Right lobe of liver (tissue), 6 donors: ENCODE measurements around the gene ASAP2. TPM values are rescaled to one million over a fixed set of nuclear protein-coding genes. Genes with fewer than 3 reads are reported as not detected.
A peak's percentile ranks its signal among the peaks of the same experiment; 100 is the strongest.

Experiments used
- ATAC-seq, 4 donors: fragments of 200-7000 bp; cut with Tn5 transposase; one replicate each; pipeline ENCODE4 v1.9.1; 2020; ENCODE audit warnings: mild to moderate bottlenecking in 4 of 4, moderate library complexity in 4 of 4
- DNase-seq, 3 donors: peaks; one replicate each; pipeline ENCODE4 v3.0.0-alpha.2; 2020
- H3K27ac ChIP-seq, 3 donors: fragments of 200-600 bp; one replicate each; pipeline ENCODE4 v1.8.0; 2022
- H3K27me3 ChIP-seq, 2 donors: fragments of 200-600 bp; one replicate each; pipeline ENCODE4 v1.8.0; 2022
- H3K36me3 ChIP-seq, 4 donors: fragments of 200-600 bp; sonication (generic) in 1 of 4; one replicate each; pipeline versions ENCODE4 v1.5.1 to v1.8.0; 2017 to 2022; ENCODE audit warnings: control low read depth in 1 of 4
- H3K4me1 ChIP-seq, 4 donors: fragments of 200-600 bp; sonication (generic) in 1 of 4; one replicate each; pipeline versions ENCODE4 v1.5.1 to v1.8.0; 2017 to 2022; ENCODE audit warnings: control low read depth in 1 of 4
- H3K4me3 ChIP-seq, 3 donors: fragments of 200-600 bp; one replicate each; pipeline ENCODE4 v1.8.0; 2022
- H3K9me3 ChIP-seq, 4 donors: fragments of 200-600 bp; sonication (generic) in 1 of 4; one replicate each; pipeline versions ENCODE4 v1.5.1 to v1.8.0; 2017 to 2022; ENCODE audit warnings: control low read depth in 1 of 4
- POLR2A ChIP-seq: fragments of 450-650 bp; IDR thresholded peaks from one replicate; pipeline ENCODE4 v1.6.1; 2017; ENCODE audit warnings: antibody characterized with exemption, mild to moderate bottlenecking
- WGBS: methylation state at CpG from one replicate; pipeline ENCODE4 v1.1.6; 2018; ENCODE audit warnings: low coverage, low lambda C conversion rate; ENCODE audit not compliant: insufficient coverage; ENCODE audit errors: missing lambda C conversion rate; 5-methylcytosine and 5-hydroxymethylcytosine counted together
- intact Hi-C, 2 donors: fragments of 100-400 bp; cut with DNase I; formaldehyde crosslinking; loops; one replicate each; pipeline versions ENCODE4 v1.11.2 to v1.14.1; 2022
- total RNA-seq, 6 experiments: library from RNA; depleted of rRNA in 2 of 6; stranded (reverse); fragments of >200 nt in 2 of 6; fragmentation: NEBNext Ultra II Directional in 3 of 6; extraction: Animal tissue kit (Norgen Biotek cat#: 25700) in 3 of 6; gene quantifications; one replicate each; pipeline versions ENCODE4 v1.1.0 to v1.2.4, GENCODE V29; 2016 to 2023
- TF ChIP-seq, protein P1 (sequence below), 4 donors: fragments of 200-600 bp in 3 of 4; fragments of 450-650 bp in 1 of 4; IDR thresholded peaks; one replicate each; pipeline versions ENCODE4 v1.5.1 to v1.8.0; 2016 to 2022; ENCODE audit warnings: antibody characterized with exemption in 4 of 4, mild to moderate bottlenecking in 2 of 4
- donor health status: DM: no; HTN: yes; CAD: no.
- donor health status: DM: no; HTN: no; CAD: no.
- donor health status: DM: no; HTN: no; CAD: no.
- donor health status: DM: no; HTN: yes; CAD: no.
- donor health status: DM: no; HTN: yes; CAD: no.

ASAP2 gene
- total RNA-seq, 6 experiments from 2014 or later, result 2.4 to 5.2 (median 3.9) TPM

DNA sequence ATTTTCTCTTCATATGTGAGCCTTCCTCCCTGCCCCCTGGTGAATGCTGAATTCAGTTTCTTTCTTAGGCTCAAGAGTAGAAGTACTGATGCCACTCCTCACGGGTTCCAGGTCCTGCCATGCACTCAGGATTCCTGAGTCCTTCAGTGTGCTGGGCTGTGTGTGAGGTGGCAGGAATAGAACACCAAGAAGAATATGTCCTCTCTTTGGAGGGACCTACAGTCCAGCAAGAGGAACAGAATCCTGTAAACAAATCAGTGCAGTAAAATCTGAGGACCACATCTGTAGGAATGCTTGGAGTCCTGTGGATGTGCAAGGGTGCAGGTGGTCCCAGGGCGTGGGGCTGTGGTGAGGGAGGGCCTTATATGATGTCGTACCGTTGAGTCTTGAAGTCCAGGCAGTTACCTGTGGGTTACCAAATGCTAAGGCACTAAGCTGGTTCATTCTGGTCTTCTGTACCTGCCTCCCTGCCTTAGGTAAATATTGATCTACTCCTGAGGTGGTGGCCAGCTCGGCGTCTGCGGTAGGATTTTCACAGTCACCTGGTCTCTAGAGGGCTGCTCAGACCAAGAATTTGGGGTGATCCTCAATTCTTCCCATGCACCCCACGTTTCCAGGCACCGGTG is 5.5 kb downstream of the ASAP2 start:
- no peaks in the 10 kb centered on the region for H3K9me3 ChIP-seq
- no peaks in the 10 kb centered on the region for H3K4me1 ChIP-seq
- H3K4me3 ChIP-seq, result no peak overlapping the region
- ATAC-seq, result peak in 1 of 4 donors; percentile 41
- WGBS, result 57% methylated on average over 2 of the region's 9 CpGs
- intact Hi-C loops, result no loop called here
- DNase-seq, result no peak
- no peak for TF ChIP-seq POLR2A
- TF ChIP-seq, protein P1, sequence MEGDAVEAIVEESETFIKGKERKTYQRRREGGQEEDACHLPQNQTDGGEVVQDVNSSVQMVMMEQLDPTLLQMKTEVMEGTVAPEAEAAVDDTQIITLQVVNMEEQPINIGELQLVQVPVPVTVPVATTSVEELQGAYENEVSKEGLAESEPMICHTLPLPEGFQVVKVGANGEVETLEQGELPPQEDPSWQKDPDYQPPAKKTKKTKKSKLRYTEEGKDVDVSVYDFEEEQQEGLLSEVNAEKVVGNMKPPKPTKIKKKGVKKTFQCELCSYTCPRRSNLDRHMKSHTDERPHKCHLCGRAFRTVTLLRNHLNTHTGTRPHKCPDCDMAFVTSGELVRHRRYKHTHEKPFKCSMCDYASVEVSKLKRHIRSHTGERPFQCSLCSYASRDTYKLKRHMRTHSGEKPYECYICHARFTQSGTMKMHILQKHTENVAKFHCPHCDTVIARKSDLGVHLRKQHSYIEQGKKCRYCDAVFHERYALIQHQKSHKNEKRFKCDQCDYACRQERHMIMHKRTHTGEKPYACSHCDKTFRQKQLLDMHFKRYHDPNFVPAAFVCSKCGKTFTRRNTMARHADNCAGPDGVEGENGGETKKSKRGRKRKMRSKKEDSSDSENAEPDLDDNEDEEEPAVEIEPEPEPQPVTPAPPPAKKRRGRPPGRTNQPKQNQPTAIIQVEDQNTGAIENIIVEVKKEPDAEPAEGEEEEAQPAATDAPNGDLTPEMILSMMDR (IDR thresholded peaks at IDR 0.05), result no peak
- H3K36me3 ChIP-seq, result no peaks in the 10 kb centered on the region
- H3K27ac ChIP-seq, result no peak overlapping the region
- H3K27me3 ChIP-seq, result no peaks in the 10 kb centered on the region

DNA sequence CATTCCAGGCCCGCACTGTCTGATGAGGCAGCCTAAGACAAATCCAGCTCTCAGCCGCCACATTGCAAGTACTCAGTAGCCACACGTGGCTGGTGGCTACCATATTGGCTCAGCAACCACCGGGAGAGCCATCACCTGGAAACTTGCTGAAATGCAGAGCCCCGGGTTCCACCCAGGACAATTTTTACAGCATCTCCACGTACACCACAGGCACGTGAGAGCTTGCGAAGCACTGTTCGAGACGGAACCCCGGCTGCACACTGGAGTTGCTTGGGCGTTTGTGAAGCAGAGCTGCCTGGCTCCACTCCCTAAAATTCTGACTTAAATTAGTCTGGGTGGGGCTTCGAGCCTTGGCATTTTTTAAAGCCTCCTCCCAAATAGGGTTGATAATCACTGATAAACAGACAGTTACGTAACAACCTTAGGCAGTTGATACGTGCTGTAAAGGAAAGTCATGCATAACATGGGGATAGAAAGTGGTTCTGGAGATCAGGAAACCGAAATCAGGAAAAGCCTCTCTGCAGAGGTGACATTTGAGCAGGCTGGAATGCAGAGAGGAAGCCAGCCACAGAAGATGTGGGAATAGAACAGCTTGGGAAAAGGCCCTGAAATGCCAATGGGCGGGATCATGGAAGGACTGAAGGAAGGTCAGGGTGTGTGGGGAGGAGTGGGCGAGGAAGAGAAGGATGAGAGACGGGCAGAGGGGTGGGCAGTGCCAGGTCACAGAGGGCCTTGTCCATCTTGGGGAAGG is 6.2 kb downstream of the ASAP2 start:
- intact Hi-C loops, result no loop called here
- Histone ChIP-seq H3K27ac (no peak overlapping the region), H3K4me3 (no peak overlapping the region), H3K27me3 (no peaks in the 10 kb centered on the region), H3K9me3 (no peaks in the 10 kb centered on the region), H3K4me1 (no peaks in the 10 kb centered on the region), H3K36me3 (no peaks in the 10 kb centered on the region)
- ATAC-seq (peak; percentile 38 to 53 (median 40)), DNase-seq (no peak)
- WGBS, result 64% methylated on average over 11 of the region's 19 CpGs
- TF ChIP-seq, protein P1 (IDR thresholded peaks at IDR 0.05), result no peak
- TF ChIP-seq POLR2A, result no peak

- Histone ChIP-seq H3K36me3 (no peaks in the 10 kb centered on the region), H3K4me3 (no peak overlapping the region), H3K27ac (no peak overlapping the region), H3K27me3 (no peaks in the 10 kb centered on the region), H3K4me1 (no peaks in the 10 kb centered on the region), H3K9me3 (no peaks in the 10 kb centered on the region)
- TF ChIP-seq, protein P1 (IDR thresholded peaks at IDR 0.05), result no peak
- no peak for TF ChIP-seq POLR2A
- ATAC-seq (no peak), DNase-seq (no peak)
- intact Hi-C loops, result no loop called here
- 89% methylated on average over 1 of the region's 2 CpGs for WGBS
Measured at GRCh38 chr2:9213477-9214051, 7.0 kb downstream of the ASAP2 start.

- Histone ChIP-seq H3K9me3 (no peaks in the 10 kb centered on the region), H3K27me3 (no peaks in the 10 kb centered on the region), H3K4me1 (no peaks in the 10 kb centered on the region), H3K36me3 (no peaks in the 10 kb centered on the region), H3K27ac (no peak overlapping the region), H3K4me3 (no peak overlapping the region)
- intact Hi-C loops, result no loop called here
- DNase-seq (no peak), ATAC-seq (no peak)
- TF ChIP-seq, protein P1 (IDR thresholded peaks at IDR 0.05), result no peak
- no peak for TF ChIP-seq POLR2A
- 86% methylated on average over 8 of the region's 8 CpGs for WGBS
Measured at GRCh38 chr2:9214873-9215272, 8.3 kb downstream of the ASAP2 start.
